ENCODE data around the gene TMEM63C.
A peak's percentile ranks its signal among the peaks of the same experiment; 100 is the strongest.

Gene TMEM63C

GRCh38 chr14:77200406-77200985 is 18.9 kb downstream of the TMEM63C start:
- no peak for DNase-seq

- no peak for DNase-seq
Measured at GRCh38 chr14:77201696-77202095, 20.1 kb downstream of the TMEM63C start.

- no peak for DNase-seq
Measured at GRCh38 chr14:77203611-77204458, 22.2 kb downstream of the TMEM63C start.

- no peak for DNase-seq
Measured at GRCh38 chr14:77204459-77204771, 22.8 kb downstream of the TMEM63C start.

- DNase-seq, result no peak
Measured at GRCh38 chr14:77204907-77205306, 23.3 kb downstream of the TMEM63C start.

- no peak for DNase-seq
Measured at GRCh38 chr14:77205566-77205965, 24.0 kb downstream of the TMEM63C start.

- no peak for DNase-seq
Measured at GRCh38 chr14:77206261-77206824, 24.7 kb downstream of the TMEM63C start.

- no peak for DNase-seq
Measured at GRCh38 chr14:77206877-77207389, 25.3 kb downstream of the TMEM63C start.

GRCh38 chr14:77208291-77208978 is 26.8 kb downstream of the TMEM63C start:
- peak; percentile 25 to 31 for DNase-seq

- DNase-seq, result no peak
Measured at GRCh38 chr14:77208979-77209318, 27.4 kb downstream of the TMEM63C start.

GRCh38 chr14:77212097-77212870 is 30.7 kb downstream of the TMEM63C start:
- no peak for DNase-seq

- no peak for DNase-seq
Measured at GRCh38 chr14:77212943-77213678, 31.5 kb downstream of the TMEM63C start.

- DNase-seq, result no peak
Measured at GRCh38 chr14:77213679-77214016, 32.0 kb downstream of the TMEM63C start.

GRCh38 chr14:77214216-77214615 is 32.6 kb downstream of the TMEM63C start:
- no peak for DNase-seq

GRCh38 chr14:77217551-77217950 is 36.0 kb downstream of the TMEM63C start:
- no peak for DNase-seq

GRCh38 chr14:77219591-77219990 is 38.0 kb downstream of the TMEM63C start:
- DNase-seq, result no peak

GRCh38 chr14:77220246-77221017 is 38.8 kb downstream of the TMEM63C start:
- DNase-seq, result no peak

GRCh38 chr14:77221241-77221871 is 39.8 kb downstream of the TMEM63C start:
- no peak for DNase-seq

- DNase-seq, result no peak
Measured at GRCh38 chr14:77222546-77223225, 41.1 kb downstream of the TMEM63C start.

GRCh38 chr14:77224212-77224611 is 42.6 kb downstream of the TMEM63C start:
- DNase-seq, result no peak

All from activated CD4-positive, alpha-beta T cell treated with anti-CD3 and anti-CD28 coated beads, Interleukin-2, amount 50 U/mL, for 4 hours (primary cell).